Ovary (tissue), 9 donors: ENCODE data around the gene PHLDB2. TPM values are rescaled to one million over a fixed set of nuclear protein-coding genes. Genes with fewer than 3 reads are reported as not detected.

Experiments used
- DNase-seq, 5 donors: peaks; one replicate each; pipeline ENCODE4 v3.0.0-alpha.2; 2019 to 2020
- H3K27ac ChIP-seq, 2 donors: fragments of 200-600 bp; one replicate each; pipeline versions ENCODE4 v1.5.1 to v1.8.0; 2019 to 2022
- H3K27me3 ChIP-seq: fragments of 200-600 bp; one replicate; pipeline ENCODE4 v1.8.0; 2022
- H3K36me3 ChIP-seq: fragments of 200-600 bp; sonication (generic); one replicate; pipeline ENCODE4 v1.5.1; 2019
- H3K4me1 ChIP-seq: one replicate; pipeline ENCODE4 v1.8.1; 2013; ENCODE audit warnings: mild to moderate bottlenecking, moderate library complexity; ENCODE audit not compliant: insufficient read depth
- H3K4me3 ChIP-seq: fragments of 200-600 bp; sonication (generic); one replicate; pipeline ENCODE4 v1.5.1; 2017
- H3K9me3 ChIP-seq, 2 donors: fragments of 200-600 bp in 1 of 2; sonication (generic) in 1 of 2; one replicate each; pipeline versions ENCODE4 v1.5.1 to v1.8.1; 2013 to 2019; ENCODE audit warnings: mild to moderate bottlenecking in 1 of 2, moderate library complexity in 1 of 2
- CTCF ChIP-seq, 3 donors: fragments of 450-650 bp in 2 of 3; fragments of 200-600 bp in 1 of 3; IDR thresholded peaks; one replicate each; pipeline versions ENCODE4 v1.5.1 to v1.8.0; 2016 to 2022; ENCODE audit warnings: antibody characterized with exemption in 3 of 3, mild to moderate bottlenecking in 1 of 3
- EP300 ChIP-seq: sonication (generic); formaldehyde crosslinking; IDR thresholded peaks from one replicate; pipeline ENCODE4 v1.6.1; 2017; ENCODE audit warnings: antibody characterized with exemption
- POLR2A ChIP-seq: fragments of 450-650 bp; IDR thresholded peaks from one replicate; pipeline ENCODE4 v1.6.1; 2017; ENCODE audit warnings: antibody characterized with exemption, mild to moderate bottlenecking, moderate library complexity
- WGBS, 3 donors: extraction: QIAGEN DNeasy Blood & Tissue Kit in 1 of 3; methylation state at CpG; one replicate each; pipeline versions ENCODE4 v1.1.5 to v1.1.7; 2013 to 2017; 5-methylcytosine and 5-hydroxymethylcytosine counted together
- intact Hi-C, 4 donors: fragments of 100-400 bp; cut with DNase I; formaldehyde crosslinking; loops; one replicate each; pipeline versions ENCODE4 v1.11.0 to v1.15.1; 2022 to 2023
- polyA plus RNA-seq, 2 donors: library from polyadenylated mRNA; stranded (reverse); fragments of 200-250 nt in 1 of 2; fragments of 350-450 nt in 1 of 2; fragmentation: Illumina TruSeq in 1 of 2; extraction: RNeasy Lipid Tissue Mini Kit (QIAGEN cat#74804) in 1 of 2; gene quantifications; one replicate each; pipeline ENCODE4 v1.2.3, GENCODE V29; 2013 to 2014
- total RNA-seq, 7 donors: library from RNA; depleted of rRNA in 2 of 7; stranded (reverse); fragments of >200 nt in 2 of 7; fragmentation: NEBNext Ultra II Directional in 3 of 7; extraction: Animal tissue kit (Norgen Biotek cat#: 25700) in 3 of 7; gene quantifications; one replicate each; pipeline versions ENCODE4 v1.1.0 to v1.2.4, GENCODE V29; 2016 to 2023
- donor health status: DM: no; HTN: no; CAD: no; lungs with moderate emphysema.
- donor health status: DM: no; HTN: no; CAD: no.
- donor health status: Bipolar disorder and iron deficiency.
- donor health status: DM: yes; HTN: yes; CAD: no.
- donor health status: DM: no; HTN: no; CAD: no.
- donor health status: DM: yes; HTN: yes; CAD: no.

The PHLDB2 gene
- total and polyA plus RNA-seq, 9 donors: 9.0 to 141 (median 19.3) TPM

- Histone ChIP-seq H3K27me3 (no peaks in the 10 kb centered on the region), H3K36me3 (no peaks in the 10 kb centered on the region), H3K27ac (no peak overlapping the region), H3K4me3 (no peak overlapping the region), H3K9me3 (no peaks in the 10 kb centered on the region), H3K4me1 (no peaks in the 10 kb centered on the region)
- no peak for DNase-seq
- 68 to 78% (median 72%) methylated on average over 4 of the region's 4 CpGs for WGBS, 3 donors
- TF ChIP-seq POLR2A: no peak
- intact Hi-C loops: no loop called here
These were observed 43.5 kb downstream of the PHLDB2 start for GRCh38 chr3:111902534-111902933.

GRCh38 chr3:111903067-111903511 lies 44.0 kb downstream of the PHLDB2 start:
- Histone ChIP-seq H3K4me3 (no peak overlapping the region), H3K36me3 (no peaks in the 10 kb centered on the region), H3K9me3 (no peaks in the 10 kb centered on the region), H3K27me3 (no peaks in the 10 kb centered on the region), H3K4me1 (no peaks in the 10 kb centered on the region), H3K27ac (no peak overlapping the region)
- intact Hi-C loops: no loop called here
- TF ChIP-seq CTCF (IDR thresholded peaks at IDR 0.05): no peak
- no peak for TF ChIP-seq POLR2A
- TF ChIP-seq EP300: no peak
- DNase-seq: no peak
- WGBS, 3 donors: 64 to 72% (median 65%) methylated on average over 2 of the region's 2 CpGs

GRCh38 chr3:111904376-111905241 lies 45.5 kb downstream of the PHLDB2 start:
- Histone ChIP-seq H3K4me3 (no peak overlapping the region), H3K9me3 (no peaks in the 10 kb centered on the region), H3K27ac (no peak overlapping the region), H3K27me3 (no peaks in the 10 kb centered on the region), H3K36me3 (no peaks in the 10 kb centered on the region), H3K4me1 (no peaks in the 10 kb centered on the region)
- no peak for DNase-seq
- intact Hi-C loops: no loop called here
- no peak for TF ChIP-seq POLR2A
- WGBS, 3 donors: 88 to 94% (median 89%) methylated on average over 4 of the region's 4 CpGs

GRCh38 chr3:111906656-111907055 lies 47.6 kb downstream of the PHLDB2 start:
- TF ChIP-seq CTCF (IDR thresholded peaks at IDR 0.05) (no peak), EP300 (no peak), POLR2A (no peak)
- 88 to 92% (median 91%) methylated on average over 2 of the region's 2 CpGs for WGBS, 3 donors

GRCh38 chr3:111907151-111907550 lies 48.1 kb downstream of the PHLDB2 start:
- intact Hi-C loops: no loop called here
- WGBS, 3 donors: 90 to 95% (median 91%) methylated on average over 4 of the region's 4 CpGs
- peaks cover 4% of the 10 kb centered on the region for H3K4me1 ChIP-seq

More at GRCh38 chr3:111906656-111907055, 47.6 kb downstream of the PHLDB2 start:
- Histone ChIP-seq H3K4me3 (no peak overlapping the region), H3K27ac (no peak overlapping the region), H3K4me1 (peaks cover 4% of the 10 kb centered on the region), H3K9me3 (no peaks in the 10 kb centered on the region), H3K36me3 (no peaks in the 10 kb centered on the region), H3K27me3 (no peaks in the 10 kb centered on the region)
- intact Hi-C loops: no loop called here
- DNase-seq: no peak

More at GRCh38 chr3:111907151-111907550, 48.1 kb downstream of the PHLDB2 start:
- H3K27ac ChIP-seq: no peak overlapping the region
- DNase-seq: no peak
- TF ChIP-seq CTCF (IDR thresholded peaks at IDR 0.05): no peak
- no peak for TF ChIP-seq POLR2A
- TF ChIP-seq EP300: no peak
- H3K4me3 ChIP-seq: no peak overlapping the region
- H3K9me3 ChIP-seq: no peaks in the 10 kb centered on the region
- H3K36me3 ChIP-seq: no peaks in the 10 kb centered on the region
- no peaks in the 10 kb centered on the region for H3K27me3 ChIP-seq
